ENCODE measurements around the gene FITM1.

Gene FITM1

DNA sequence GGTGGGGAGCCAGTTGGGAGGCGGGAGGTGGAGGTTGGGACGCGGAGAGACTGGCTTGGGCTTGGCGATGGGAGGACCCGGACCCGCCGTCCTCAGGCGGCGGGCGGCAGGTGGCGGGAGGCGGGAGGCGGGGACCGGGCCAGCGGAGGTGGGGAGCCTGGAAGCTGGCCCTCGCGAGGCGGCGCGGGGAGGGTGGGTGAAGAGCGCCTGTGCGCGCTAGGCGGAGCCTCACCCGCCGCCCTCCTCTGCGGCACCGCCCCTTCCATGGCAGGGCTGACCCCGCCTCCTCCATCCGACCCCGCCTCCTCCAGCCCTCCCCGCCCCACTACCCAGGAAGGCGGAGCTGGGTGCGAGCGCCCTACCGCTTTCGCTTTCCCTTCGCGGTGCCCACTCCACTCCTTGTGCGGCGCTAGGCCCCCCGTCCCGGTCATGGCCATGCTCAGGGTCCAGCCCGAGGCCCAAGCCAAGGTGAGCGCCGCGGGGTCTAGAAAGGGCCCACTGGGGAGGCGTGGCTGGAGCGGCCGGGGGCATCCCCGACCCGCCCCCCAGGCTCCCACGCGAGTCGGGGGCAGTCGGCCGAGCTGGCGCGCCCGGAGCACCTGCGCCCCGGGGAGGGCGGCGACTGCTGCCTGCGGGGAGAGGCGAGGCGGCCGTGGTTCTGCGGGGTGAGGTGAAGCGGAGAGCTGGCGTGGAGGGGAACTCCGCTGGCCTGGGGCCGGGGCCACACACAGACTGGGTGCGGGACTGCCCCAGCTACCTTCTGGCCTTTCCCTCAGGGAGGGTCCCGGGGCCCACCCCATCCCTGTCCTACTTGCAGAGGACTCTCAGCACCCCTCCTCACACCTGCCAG lies 5.6 kb downstream of the FITM1 start, which contains the start of gene PSME1 (continued):
- TF ChIP-seq, protein P1, sequence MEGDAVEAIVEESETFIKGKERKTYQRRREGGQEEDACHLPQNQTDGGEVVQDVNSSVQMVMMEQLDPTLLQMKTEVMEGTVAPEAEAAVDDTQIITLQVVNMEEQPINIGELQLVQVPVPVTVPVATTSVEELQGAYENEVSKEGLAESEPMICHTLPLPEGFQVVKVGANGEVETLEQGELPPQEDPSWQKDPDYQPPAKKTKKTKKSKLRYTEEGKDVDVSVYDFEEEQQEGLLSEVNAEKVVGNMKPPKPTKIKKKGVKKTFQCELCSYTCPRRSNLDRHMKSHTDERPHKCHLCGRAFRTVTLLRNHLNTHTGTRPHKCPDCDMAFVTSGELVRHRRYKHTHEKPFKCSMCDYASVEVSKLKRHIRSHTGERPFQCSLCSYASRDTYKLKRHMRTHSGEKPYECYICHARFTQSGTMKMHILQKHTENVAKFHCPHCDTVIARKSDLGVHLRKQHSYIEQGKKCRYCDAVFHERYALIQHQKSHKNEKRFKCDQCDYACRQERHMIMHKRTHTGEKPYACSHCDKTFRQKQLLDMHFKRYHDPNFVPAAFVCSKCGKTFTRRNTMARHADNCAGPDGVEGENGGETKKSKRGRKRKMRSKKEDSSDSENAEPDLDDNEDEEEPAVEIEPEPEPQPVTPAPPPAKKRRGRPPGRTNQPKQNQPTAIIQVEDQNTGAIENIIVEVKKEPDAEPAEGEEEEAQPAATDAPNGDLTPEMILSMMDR (tag by site-specific recombination; IDR thresholded peaks at IDR 0.05) = peak; percentile 8; the same call in 1 of the 2 replicates
- TF ChIP-seq, protein P2, sequence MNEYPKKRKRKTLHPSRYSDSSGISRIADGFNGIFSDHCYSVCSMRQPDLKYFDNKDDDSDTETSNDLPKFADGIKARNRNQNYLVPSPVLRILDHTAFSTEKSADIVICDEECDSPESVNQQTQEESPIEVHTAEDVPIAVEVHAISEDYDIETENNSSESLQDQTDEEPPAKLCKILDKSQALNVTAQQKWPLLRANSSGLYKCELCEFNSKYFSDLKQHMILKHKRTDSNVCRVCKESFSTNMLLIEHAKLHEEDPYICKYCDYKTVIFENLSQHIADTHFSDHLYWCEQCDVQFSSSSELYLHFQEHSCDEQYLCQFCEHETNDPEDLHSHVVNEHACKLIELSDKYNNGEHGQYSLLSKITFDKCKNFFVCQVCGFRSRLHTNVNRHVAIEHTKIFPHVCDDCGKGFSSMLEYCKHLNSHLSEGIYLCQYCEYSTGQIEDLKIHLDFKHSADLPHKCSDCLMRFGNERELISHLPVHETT (tag by site-specific recombination; IDR thresholded peaks at IDR 0.05) = no peak
- TF ChIP-seq ZBTB17 (tag by site-specific recombination; IDR thresholded peaks at IDR 0.05) = 0 out of 2 replicates have a peak, but pooled peaks have one; percentile 35
- TF ChIP-seq, protein P3, sequence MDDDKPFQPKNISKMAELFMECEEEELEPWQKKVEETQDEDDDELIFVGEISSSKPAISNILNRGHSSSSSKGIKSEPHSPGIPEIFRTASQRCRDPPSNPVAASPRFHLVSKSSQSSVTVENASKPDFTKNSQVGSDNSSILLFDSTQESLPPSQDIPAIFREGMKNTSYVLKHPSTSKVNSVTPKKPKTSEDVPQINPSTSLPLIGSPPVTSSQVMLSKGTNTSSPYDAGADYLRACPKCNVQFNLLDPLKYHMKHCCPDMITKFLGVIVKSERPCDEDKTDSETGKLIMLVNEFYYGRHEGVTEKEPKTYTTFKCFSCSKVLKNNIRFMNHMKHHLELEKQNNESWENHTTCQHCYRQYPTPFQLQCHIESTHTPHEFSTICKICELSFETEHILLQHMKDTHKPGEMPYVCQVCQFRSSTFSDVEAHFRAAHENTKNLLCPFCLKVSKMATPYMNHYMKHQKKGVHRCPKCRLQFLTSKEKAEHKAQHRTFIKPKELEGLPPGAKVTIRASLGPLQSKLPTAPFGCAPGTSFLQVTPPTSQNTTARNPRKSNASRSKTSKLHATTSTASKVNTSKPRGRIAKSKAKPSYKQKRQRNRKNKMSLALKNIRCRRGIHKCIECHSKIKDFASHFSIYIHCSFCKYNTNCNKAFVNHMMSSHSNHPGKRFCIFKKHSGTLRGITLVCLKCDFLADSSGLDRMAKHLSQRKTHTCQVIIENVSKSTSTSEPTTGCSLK (tag by site-specific recombination; IDR thresholded peaks at IDR 0.05) = no peak
- no peak for TF ChIP-seq ZNF146 (tag by site-specific recombination; IDR thresholded peaks at IDR 0.05)
- TF ChIP-seq MYNN (tag by site-specific recombination; IDR thresholded peaks at IDR 0.05; ENCODE audit: borderline replicate concordance) = no peak
- no peak for TF ChIP-seq ZNF701 (tag by site-specific recombination; IDR thresholded peaks at IDR 0.05)
- TF ChIP-seq ZNF112 (tag by site-specific recombination; IDR thresholded peaks at IDR 0.05) = no peak
- TF ChIP-seq, protein P4, sequence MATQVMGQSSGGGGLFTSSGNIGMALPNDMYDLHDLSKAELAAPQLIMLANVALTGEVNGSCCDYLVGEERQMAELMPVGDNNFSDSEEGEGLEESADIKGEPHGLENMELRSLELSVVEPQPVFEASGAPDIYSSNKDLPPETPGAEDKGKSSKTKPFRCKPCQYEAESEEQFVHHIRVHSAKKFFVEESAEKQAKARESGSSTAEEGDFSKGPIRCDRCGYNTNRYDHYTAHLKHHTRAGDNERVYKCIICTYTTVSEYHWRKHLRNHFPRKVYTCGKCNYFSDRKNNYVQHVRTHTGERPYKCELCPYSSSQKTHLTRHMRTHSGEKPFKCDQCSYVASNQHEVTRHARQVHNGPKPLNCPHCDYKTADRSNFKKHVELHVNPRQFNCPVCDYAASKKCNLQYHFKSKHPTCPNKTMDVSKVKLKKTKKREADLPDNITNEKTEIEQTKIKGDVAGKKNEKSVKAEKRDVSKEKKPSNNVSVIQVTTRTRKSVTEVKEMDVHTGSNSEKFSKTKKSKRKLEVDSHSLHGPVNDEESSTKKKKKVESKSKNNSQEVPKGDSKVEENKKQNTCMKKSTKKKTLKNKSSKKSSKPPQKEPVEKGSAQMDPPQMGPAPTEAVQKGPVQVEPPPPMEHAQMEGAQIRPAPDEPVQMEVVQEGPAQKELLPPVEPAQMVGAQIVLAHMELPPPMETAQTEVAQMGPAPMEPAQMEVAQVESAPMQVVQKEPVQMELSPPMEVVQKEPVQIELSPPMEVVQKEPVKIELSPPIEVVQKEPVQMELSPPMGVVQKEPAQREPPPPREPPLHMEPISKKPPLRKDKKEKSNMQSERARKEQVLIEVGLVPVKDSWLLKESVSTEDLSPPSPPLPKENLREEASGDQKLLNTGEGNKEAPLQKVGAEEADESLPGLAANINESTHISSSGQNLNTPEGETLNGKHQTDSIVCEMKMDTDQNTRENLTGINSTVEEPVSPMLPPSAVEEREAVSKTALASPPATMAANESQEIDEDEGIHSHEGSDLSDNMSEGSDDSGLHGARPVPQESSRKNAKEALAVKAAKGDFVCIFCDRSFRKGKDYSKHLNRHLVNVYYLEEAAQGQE (tag by site-specific recombination; IDR thresholded peaks at IDR 0.05) = no peak
- TF ChIP-seq KLF10 (tag by site-specific recombination; IDR thresholded peaks at IDR 0.05) = peak; percentile 89
- no peak for TF ChIP-seq ZNF621 (tag by site-specific recombination; IDR thresholded peaks at IDR 0.05)
- TF ChIP-seq, protein P5, sequence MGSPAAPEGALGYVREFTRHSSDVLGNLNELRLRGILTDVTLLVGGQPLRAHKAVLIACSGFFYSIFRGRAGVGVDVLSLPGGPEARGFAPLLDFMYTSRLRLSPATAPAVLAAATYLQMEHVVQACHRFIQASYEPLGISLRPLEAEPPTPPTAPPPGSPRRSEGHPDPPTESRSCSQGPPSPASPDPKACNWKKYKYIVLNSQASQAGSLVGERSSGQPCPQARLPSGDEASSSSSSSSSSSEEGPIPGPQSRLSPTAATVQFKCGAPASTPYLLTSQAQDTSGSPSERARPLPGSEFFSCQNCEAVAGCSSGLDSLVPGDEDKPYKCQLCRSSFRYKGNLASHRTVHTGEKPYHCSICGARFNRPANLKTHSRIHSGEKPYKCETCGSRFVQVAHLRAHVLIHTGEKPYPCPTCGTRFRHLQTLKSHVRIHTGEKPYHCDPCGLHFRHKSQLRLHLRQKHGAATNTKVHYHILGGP (tag by site-specific recombination; IDR thresholded peaks at IDR 0.05) = no peak
- TF ChIP-seq, protein P6, sequence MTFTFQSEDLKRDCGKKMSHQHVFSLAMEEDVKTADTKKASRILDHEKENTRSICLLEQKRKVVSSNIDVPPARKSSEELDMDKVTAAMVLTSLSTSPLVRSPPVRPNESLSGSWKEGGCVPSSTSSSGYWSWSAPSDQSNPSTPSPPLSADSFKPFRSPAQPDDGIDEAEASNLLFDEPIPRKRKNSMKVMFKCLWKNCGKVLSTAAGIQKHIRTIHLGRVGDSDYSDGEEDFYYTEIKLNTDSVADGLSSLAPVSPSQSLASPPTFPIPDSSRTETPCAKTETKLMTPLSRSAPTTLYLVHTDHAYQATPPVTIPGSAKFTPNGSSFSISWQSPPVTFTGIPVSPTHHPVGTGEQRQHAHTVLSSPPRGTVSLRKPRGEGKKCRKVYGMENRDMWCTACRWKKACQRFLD (tag by site-specific recombination; IDR thresholded peaks at IDR 0.05) = no peak
- TF ChIP-seq, protein P7, sequence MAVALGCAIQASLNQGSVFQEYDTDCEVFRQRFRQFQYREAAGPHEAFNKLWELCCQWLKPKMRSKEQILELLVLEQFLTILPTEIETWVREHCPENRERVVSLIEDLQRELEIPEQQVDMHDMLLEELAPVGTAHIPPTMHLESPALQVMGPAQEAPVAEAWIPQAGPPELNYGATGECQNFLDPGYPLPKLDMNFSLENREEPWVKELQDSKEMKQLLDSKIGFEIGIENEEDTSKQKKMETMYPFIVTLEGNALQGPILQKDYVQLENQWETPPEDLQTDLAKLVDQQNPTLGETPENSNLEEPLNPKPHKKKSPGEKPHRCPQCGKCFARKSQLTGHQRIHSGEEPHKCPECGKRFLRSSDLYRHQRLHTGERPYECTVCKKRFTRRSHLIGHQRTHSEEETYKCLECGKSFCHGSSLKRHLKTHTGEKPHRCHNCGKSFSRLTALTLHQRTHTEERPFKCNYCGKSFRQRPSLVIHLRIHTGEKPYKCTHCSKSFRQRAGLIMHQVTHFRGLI (tag by site-specific recombination; IDR thresholded peaks at IDR 0.05) = peak; percentile 81
- TF ChIP-seq YY1 (tag by site-specific recombination; IDR thresholded peaks at IDR 0.05) = 0 out of 2 replicates have a peak, but pooled peaks have one; percentile 33
- TF ChIP-seq ZBTB8A (tag by site-specific recombination; IDR thresholded peaks at IDR 0.05) = peak; percentile 96
- TF ChIP-seq SP2 (tag by site-specific recombination; IDR thresholded peaks at IDR 0.05) = peak; percentile 90
- no peak for TF ChIP-seq ZNF350 (tag by site-specific recombination; IDR thresholded peaks at IDR 0.05)
- peak; percentile 80; the same call in 1 of the 2 replicates for TF ChIP-seq GLIS2 (tag by site-specific recombination; IDR thresholded peaks at IDR 0.05)
- no peak for TF ChIP-seq ZNF529 (tag by site-specific recombination; IDR thresholded peaks at IDR 0.05; ENCODE audit: insufficient replicate concordance)
- TF ChIP-seq ZNF266 (tag by site-specific recombination; IDR thresholded peaks at IDR 0.05; ENCODE audit: low read depth) = no peak
- no peak for TF ChIP-seq RBAK (tag by site-specific recombination; IDR thresholded peaks at IDR 0.05)
- no peak for TF ChIP-seq ZNF175 (tag by site-specific recombination; IDR thresholded peaks at IDR 0.05)
- TF ChIP-seq KLF1 (tag by site-specific recombination; IDR thresholded peaks at IDR 0.05) = peak; percentile 76

Data from HEK293 (cell line).